Body of pancreas (tissue), 4 donors: ENCODE data around the gene CYTH1. TPM values are rescaled to one million over a fixed set of nuclear protein-coding genes. Genes with fewer than 3 reads are reported as not detected.
"Not testable (repeated sequence)": the region's sequence is repeated elsewhere in the genome, so short reads cannot be mapped to it uniquely, and the experiment has no call there.

ENCODE experiments used
- ATAC-seq: fragments of 150-250 bp; one replicate; pipeline ENCODE4 v1.9.1; 2016
- DNase-seq, 4 donors: peaks; one replicate each; pipeline ENCODE4 v3.0.0-alpha.2; 2019
- H3K27ac ChIP-seq, 4 donors: fragments of 200-600 bp; sonication (generic); 1 replicate in 3 of 4; 2 replicates in 1 of 4; pipeline versions ENCODE4 v1.5.1 to v1.6.1; 2016 to 2019; ENCODE audit warnings: mild to moderate bottlenecking in 1 of 4, mixed read lengths in 1 of 4, moderate library complexity in 1 of 4
- H3K27me3 ChIP-seq, 2 donors: fragments of 200-600 bp; sonication (generic); one replicate each; pipeline ENCODE4 v1.6.0; 2016; ENCODE audit warnings: mild to moderate bottlenecking in 1 of 2
- H3K36me3 ChIP-seq, 2 donors: fragments of 200-600 bp; sonication (generic); replicated peaks in 1 of 2; 2 replicates each; pipeline ENCODE4 v1.5.1; 2016; ENCODE audit warnings: low read depth in 2 of 2; ENCODE audit not compliant: insufficient read depth in 1 of 2
- H3K4me1 ChIP-seq: fragments of 200-600 bp; sonication (generic); one replicate; pipeline ENCODE4 v1.6.0; 2016
- H3K4me3 ChIP-seq, 2 donors: fragments of 200-600 bp; sonication (generic); 1 replicate in 1 of 2; 2 replicates in 1 of 2; pipeline ENCODE4 v1.5.1; 2016 to 2019
- H3K9me3 ChIP-seq, 3 donors: fragments of 200-600 bp; sonication (generic); 1 replicate in 2 of 3; 2 replicates in 1 of 3; pipeline ENCODE4 v1.5.1; 2016
- CTCF ChIP-seq, 7 experiments: fragments of 450-650 bp in 4 of 7; fragments of 200-600 bp in 3 of 7; sonication (generic) in 3 of 7; IDR thresholded peaks; one replicate each; pipeline ENCODE4 v1.5.1; 2016 to 2019; ENCODE audit warnings: antibody characterized with exemption in 7 of 7
- POLR2A ChIP-seq, 3 donors: fragments of 450-650 bp; IDR thresholded peaks; one replicate each; pipeline ENCODE4 v1.6.1; 2016; ENCODE audit warnings: antibody characterized with exemption in 3 of 3, mild to moderate bottlenecking in 2 of 3
- WGBS, 2 donors: methylation state at CpG; one replicate each; pipeline ENCODE4 v1.1.5; 2017; 5-methylcytosine and 5-hydroxymethylcytosine counted together
- intact Hi-C: fragments of 100-400 bp; cut with DNase I; formaldehyde crosslinking; loops from one replicate; pipeline ENCODE4 v1.15.1; 2023
- total RNA-seq, 2 donors: library from RNA; depleted of rRNA; stranded (reverse); fragments of >200 nt; gene quantifications; one replicate each; pipeline ENCODE4 v1.1.0, GENCODE V29; 2016

Gene CYTH1
- total RNA-seq, 2 donors from 2014 or later: 32.2 to 60.6 TPM

DNA sequence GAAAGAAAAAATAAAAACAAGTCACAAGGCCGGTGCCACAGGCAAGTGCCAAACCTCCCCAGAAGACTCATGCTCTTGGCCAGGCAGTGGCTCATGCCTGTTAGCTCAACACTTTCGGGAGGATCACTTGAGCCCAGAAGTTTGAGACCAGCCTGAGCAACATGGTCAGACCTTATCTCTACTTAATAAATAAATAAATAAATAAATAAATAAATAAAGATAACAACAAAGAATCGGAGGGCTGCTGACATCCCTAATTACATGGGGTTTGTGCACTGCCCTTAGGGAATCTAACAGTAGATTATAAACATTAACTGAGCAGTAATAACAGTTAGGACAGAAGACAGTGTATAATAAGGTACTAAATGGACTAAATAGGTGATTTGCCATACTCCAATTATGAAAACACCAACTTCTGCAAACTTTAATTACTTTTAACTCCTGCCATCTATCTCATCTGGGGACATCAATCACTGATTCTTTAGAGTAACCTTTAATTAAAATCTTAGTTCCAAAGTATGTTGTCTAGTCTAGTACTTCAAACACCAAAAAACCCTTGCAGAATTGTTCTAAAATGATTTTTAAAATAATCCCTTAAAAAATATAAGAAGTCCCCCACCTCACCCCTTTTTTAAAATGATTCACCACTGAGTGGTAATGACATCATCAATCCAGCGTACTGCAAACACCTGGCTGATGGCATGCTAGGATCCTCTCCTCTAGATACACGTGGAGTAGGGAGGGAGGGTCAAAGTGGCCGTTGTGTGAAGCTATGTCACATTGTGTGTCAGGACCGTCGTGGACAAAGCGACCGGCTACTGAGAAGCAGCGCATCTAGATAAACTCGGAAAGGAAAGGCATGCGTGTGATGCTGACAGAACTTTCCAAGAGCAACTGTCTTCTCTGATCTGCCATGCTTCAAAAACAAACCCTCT, 28.5 kb downstream of the CYTH1 start:
- Histone ChIP-seq H3K27me3 (no peaks in the 10 kb centered on the region), H3K27ac (no peak overlapping the region), H3K9me3 (no peaks in the 10 kb centered on the region), H3K4me1 (peaks cover 31% of the 10 kb centered on the region), H3K4me3 (no peak overlapping the region), H3K36me3 (no peaks in the 10 kb centered on the region)
- WGBS, 2 donors: 75 to 79% methylated on average over 13 of the region's 13 CpGs
- no peak for ATAC-seq
- TF ChIP-seq CTCF (IDR thresholded peaks at IDR 0.05) (no peak), POLR2A (IDR thresholded peaks at IDR 0.05) (no peak)
- intact Hi-C loops: no loop called here
- DNase-seq: no peak

DNA sequence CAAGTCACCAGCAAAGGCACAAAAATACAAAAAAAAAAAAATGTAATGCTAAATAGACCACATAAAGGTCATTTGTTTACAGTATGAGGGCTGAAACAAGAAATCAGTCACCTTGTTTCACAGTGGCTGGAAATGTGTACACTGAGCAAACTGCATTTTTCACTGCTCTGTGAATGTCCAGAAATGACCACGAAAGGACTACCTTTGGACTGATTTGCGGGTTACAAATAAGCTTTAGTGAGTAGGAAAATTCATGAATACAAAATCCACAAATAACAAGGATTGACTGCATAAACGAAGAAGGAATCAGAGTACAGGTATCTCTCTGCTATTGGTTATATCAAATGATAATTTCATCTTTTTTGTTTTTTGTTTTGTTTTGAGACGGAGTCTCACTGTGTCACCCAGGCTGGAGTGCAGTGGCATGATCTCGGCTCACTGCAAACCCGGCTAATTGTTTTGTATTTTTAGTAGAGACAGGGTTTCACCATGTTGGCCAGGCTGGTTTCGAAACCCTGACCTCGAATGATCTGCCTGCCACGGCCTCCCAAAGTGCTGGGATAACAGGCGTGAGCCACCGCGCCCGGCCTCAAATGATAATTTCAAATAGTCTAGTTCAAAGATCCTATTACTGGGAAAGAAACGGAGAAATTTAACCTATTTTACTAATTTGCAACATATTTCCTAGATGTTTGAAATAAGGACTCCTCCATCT, 30.5 kb downstream of the CYTH1 start:
- WGBS, 2 donors: 84 to 89% methylated on average over 14 of the region's 14 CpGs
- no peak for TF ChIP-seq CTCF (IDR thresholded peaks at IDR 0.05)
- no peak for TF ChIP-seq POLR2A (IDR thresholded peaks at IDR 0.05)
- DNase-seq (no peak), ATAC-seq (no peak)
- H3K27ac ChIP-seq: peak overlapping the region in 1 of 4 donors; percentile 19
- no peaks in the 10 kb centered on the region for H3K9me3 ChIP-seq
- H3K36me3 ChIP-seq: no peaks in the 10 kb centered on the region
- H3K4me3 ChIP-seq: no peak overlapping the region
- peaks cover 41% of the 10 kb centered on the region for H3K4me1 ChIP-seq
- intact Hi-C loops: no loop called here
- H3K27me3 ChIP-seq: no peaks in the 10 kb centered on the region

GRCh38 chr17:78751000-78751399, 31.1 kb downstream of the CYTH1 start:
- H3K27me3 ChIP-seq, H3K9me3 ChIP-seq, DNase-seq, H3K27ac ChIP-seq, ATAC-seq, H3K36me3 ChIP-seq, intact Hi-C loops, H3K4me3 ChIP-seq: not testable (repeated sequence)
- 90 to 92% methylated on average over 4 to 5 of the region's 5 CpGs for WGBS, 2 donors
- H3K4me1 ChIP-seq: peaks cover 48% of the 10 kb centered on the region

DNA sequence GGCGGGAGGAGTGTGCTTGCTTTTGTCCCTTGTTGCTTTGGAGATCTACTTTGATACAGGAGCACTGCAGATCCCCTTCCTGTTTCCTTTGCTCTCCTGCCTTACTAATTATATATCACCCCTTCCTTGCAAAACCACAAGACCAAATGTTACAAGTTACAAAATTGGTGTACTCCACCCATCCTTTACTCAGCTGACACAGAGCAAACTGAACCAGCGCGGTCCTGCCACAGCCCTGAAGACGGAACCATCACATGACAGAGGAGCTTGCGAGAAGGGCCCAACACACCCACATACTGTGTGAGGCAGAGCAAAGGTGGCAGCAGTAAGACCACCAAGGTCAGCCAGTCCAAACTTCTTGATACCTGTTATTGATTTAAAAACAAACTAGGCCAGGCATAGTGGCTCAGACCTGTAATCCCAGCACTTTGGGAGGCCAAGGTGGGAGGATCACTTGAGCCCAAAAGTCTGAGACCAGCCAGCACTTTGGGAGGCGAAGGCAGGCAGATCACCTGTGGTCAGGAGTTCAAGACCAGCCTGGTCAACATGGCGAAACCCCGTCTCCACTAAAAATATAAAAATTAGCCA, 33.2 kb downstream of the CYTH1 start:
- Histone ChIP-seq H3K27me3 (no peaks in the 10 kb centered on the region), H3K27ac (peak overlapping the region; percentile 6 to 70 (median 60)), H3K4me1 (peaks cover 59% of the 10 kb centered on the region), H3K4me3 (no peak overlapping the region), H3K36me3 (no peaks in the 10 kb centered on the region), H3K9me3 (no peaks in the 10 kb centered on the region)
- no peak for ATAC-seq
- intact Hi-C loops: no loop called here
- DNase-seq: peak in 3 of 4 donors; percentile 29 to 72 (median 39)
- WGBS, 2 donors: 56 to 63% methylated on average over 8 of the region's 8 CpGs
- TF ChIP-seq CTCF (IDR thresholded peaks at IDR 0.05) (no peak), POLR2A (IDR thresholded peaks at IDR 0.05) (no peak)
